ENCODE results near the gene TIAM1. TPM values are rescaled to one million over a fixed set of nuclear protein-coding genes. Genes with fewer than 3 reads are reported as not detected.

The TIAM1 gene
- polyA plus RNA-seq, 1 donor: 10.8 TPM

GRCh38 chr21:31087639-31088473 is 256.2 kb downstream of the TIAM1 start:
- no peak for DNase-seq (ENCODE audit: low read depth)

GRCh38 chr21:31084689-31085088 is 259.4 kb downstream of the TIAM1 start:
- no peak for DNase-seq (ENCODE audit: low read depth)

- DNase-seq (ENCODE audit: low read depth): no peak
Observed at GRCh38 chr21:31078796-31079195, 265.3 kb downstream of the TIAM1 start.

- DNase-seq (ENCODE audit: low read depth): no peak
Observed at GRCh38 chr21:31078216-31078615, 265.8 kb downstream of the TIAM1 start.

GRCh38 chr21:31075848-31076247 is 268.2 kb downstream of the TIAM1 start:
- DNase-seq (ENCODE audit: low read depth): no peak

GRCh38 chr21:31072533-31072932 is 271.5 kb downstream of the TIAM1 start:
- DNase-seq (ENCODE audit: low read depth): no peak

All from forelimb muscle (tissue), 1 donor.